GDM1 (cell line): ENCODE data around the gene SMIM24.
"Not testable (repeated sequence)": the region's sequence is repeated elsewhere in the genome, so short reads cannot be mapped to it uniquely, and the experiment has no call there.

Source experiments
- DNase-seq: peaks from one replicate; lab custom pipeline; 2025; lab: John Stamatoyannopoulos, UW

Gene SMIM24

GRCh38 chr19:3455960-3456601, 24.2 kb downstream of the SMIM24 start:
- no peak for DNase-seq

GRCh38 chr19:3455393-3455955, 24.9 kb downstream of the SMIM24 start:
- DNase-seq = no peak

- no peak for DNase-seq
Measured at GRCh38 chr19:3454656-3455392, 25.5 kb downstream of the SMIM24 start.

- no peak for DNase-seq
Measured at GRCh38 chr19:3453840-3454239, 26.5 kb downstream of the SMIM24 start.

- not testable (repeated sequence) for DNase-seq
Measured at GRCh38 chr19:3452942-3453214, 27.4 kb downstream of the SMIM24 start.

GRCh38 chr19:3452171-3452941, 28.0 kb downstream of the SMIM24 start:
- no peak for DNase-seq

- DNase-seq = no peak
Measured at GRCh38 chr19:3451451-3451866, 28.9 kb downstream of the SMIM24 start.

- DNase-seq = no peak
Measured at GRCh38 chr19:3450796-3451411, 29.4 kb downstream of the SMIM24 start.

GRCh38 chr19:3448616-3449334, 31.6 kb downstream of the SMIM24 start:
- DNase-seq = no peak

- DNase-seq = not testable (repeated sequence)
Measured at GRCh38 chr19:3446657-3447056, 33.7 kb downstream of the SMIM24 start.

- no peak for DNase-seq
Measured at GRCh38 chr19:3444695-3445234, 35.6 kb downstream of the SMIM24 start.

- DNase-seq = peak; percentile 28
Measured at GRCh38 chr19:3443840-3444694, 36.3 kb downstream of the SMIM24 start.

- no peak for DNase-seq
Measured at GRCh38 chr19:3442487-3443071, 37.7 kb downstream of the SMIM24 start.

- no peak for DNase-seq
Measured at GRCh38 chr19:3441986-3442329, 38.4 kb downstream of the SMIM24 start.

- DNase-seq = no peak
Measured at GRCh38 chr19:3441089-3441985, 39.0 kb downstream of the SMIM24 start.

- peak; percentile 24 for DNase-seq
Measured at GRCh38 chr19:3440082-3440481, 40.2 kb downstream of the SMIM24 start.

GRCh38 chr19:3434630-3435553, 45.4 kb downstream of the SMIM24 start:
- peak; percentile 90 for DNase-seq
